ENCODE data around the gene MBOAT7. TPM values are rescaled to one million over a fixed set of nuclear protein-coding genes. Genes with fewer than 3 reads are reported as not detected.
A peak's percentile ranks its signal among the peaks of the same experiment; 100 is the strongest.

MBOAT7 gene
- total and polyA plus RNA-seq, 8 donors: 14.1 to 1,215 (median 48.7) TPM

DNA sequence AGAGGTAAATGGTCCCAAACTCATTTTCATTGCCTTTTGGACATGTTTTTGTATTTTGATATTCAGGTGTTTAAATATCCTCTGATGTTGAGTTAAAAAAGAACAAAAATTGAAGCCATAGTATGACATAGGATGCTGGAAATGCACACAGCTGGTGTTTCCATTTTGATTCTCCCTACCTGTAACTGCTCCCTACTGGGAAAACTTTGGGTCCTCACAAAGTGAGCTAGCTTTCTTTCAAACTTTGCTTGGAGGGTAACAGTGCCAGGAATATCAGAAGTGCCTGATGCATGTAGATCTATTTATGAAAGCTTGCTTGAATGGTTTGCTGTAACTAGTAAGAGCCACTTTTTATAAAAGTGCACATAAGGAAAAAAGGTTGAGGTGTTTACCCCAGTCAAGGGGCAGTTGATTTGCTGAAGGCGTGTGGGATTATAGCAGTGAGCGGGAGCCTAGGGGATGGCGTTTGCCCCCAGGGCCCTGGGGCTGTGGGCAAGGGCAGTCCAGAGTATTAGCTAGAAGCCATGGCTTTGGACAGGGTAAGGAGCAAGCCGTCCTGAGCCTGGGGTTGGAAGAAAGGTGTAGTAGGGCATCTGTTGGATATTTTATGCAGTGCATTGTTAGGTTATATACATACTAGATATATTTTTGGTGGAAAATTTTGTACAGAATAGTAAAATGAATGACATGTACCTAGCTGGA lies 15.5 kb upstream of the MBOAT7 start:
- 73 to 84% (median 79%) methylated on average over 4 of the region's 4 CpGs for WGBS, 5 donors
- no peak for DNase-seq
- intact Hi-C loops (cut with DNase I; ENCODE audit: low total_unique reads): no loop called here
- peak overlapping the region in 2 of 4 donors; percentile 81 to 89 for H3K4me3 ChIP-seq
- H3K4me1 ChIP-seq: peaks cover 77 to 91% (median 90%) of the 10 kb centered on the region in 4 donors
- TF ChIP-seq POLR2A (IDR thresholded peaks at IDR 0.05) (no peak), POLR2AphosphoS5 (IDR thresholded peaks at IDR 0.05) (no peak), CTCF (IDR thresholded peaks at IDR 0.05) (no peak), EP300 (IDR thresholded peaks at IDR 0.05) (no peak)
- peaks cover 59 to 76% (median 71%) of the 10 kb centered on the region in 4 donors for H3K36me3 ChIP-seq
- H3K27me3 ChIP-seq: no peaks in the 10 kb centered on the region
- H3K9me3 ChIP-seq: no peaks in the 10 kb centered on the region
- peak overlapping the region in 2 of 5 donors; percentile 89 to 94 for H3K27ac ChIP-seq

DNA sequence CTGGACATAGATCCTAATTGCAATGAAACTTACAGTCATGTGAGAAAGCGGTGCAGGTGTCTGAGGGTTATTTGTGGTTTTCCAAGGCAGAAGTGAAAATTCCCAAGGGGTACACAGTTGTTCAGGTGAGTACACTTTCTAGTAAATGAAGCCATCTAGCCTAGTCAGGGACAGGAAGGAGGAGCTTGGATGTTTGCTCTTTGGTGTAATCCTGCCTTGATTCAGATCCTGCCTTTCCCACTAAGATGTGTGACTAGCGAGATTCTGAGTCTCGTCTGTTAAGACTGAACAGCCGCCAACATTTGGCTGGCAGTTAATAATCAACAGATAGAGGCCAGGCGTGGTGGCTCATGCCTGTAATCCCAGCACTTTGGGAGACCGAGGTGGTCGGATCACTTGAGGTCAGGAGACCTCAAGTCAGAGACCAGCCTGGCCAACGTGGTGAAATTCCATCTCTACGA lies 13.8 kb upstream of the MBOAT7 start:
- Histone ChIP-seq H3K4me1 (peaks cover 64 to 79% (median 74%) of the 10 kb centered on the region in 4 donors), H3K27ac (peak overlapping the region in 4 of 5 donors; percentile 15 to 89 (median 36)), H3K27me3 (no peaks in the 10 kb centered on the region), H3K9me3 (no peaks in the 10 kb centered on the region), H3K4me3 (peak overlapping the region in 2 of 4 donors; percentile 81 to 89), H3K36me3 (peaks cover 59 to 68% (median 67%) of the 10 kb centered on the region in 4 donors)
- no peak for TF ChIP-seq CTCF (IDR thresholded peaks at IDR 0.05)
- TF ChIP-seq POLR2AphosphoS5 (IDR thresholded peaks at IDR 0.05): peak in 1 of 3 donors; percentile 4
- no peak for TF ChIP-seq POLR2A (IDR thresholded peaks at IDR 0.05)
- intact Hi-C loops (cut with DNase I; ENCODE audit: low total_unique reads): no loop called here
- WGBS, 5 donors: 22 to 46% (median 27%) methylated on average over 7 to 9 of the region's 9 CpGs
- peak; percentile 46 to 59 for DNase-seq

- no peak for DNase-seq
- Histone ChIP-seq H3K4me3 (peak overlapping the region; percentile 66 to 89 (median 76)), H3K9me3 (no peaks in the 10 kb centered on the region), H3K36me3 (peaks cover 48 to 56% (median 55%) of the 10 kb centered on the region in 4 donors), H3K27me3 (no peaks in the 10 kb centered on the region), H3K27ac (peak overlapping the region in 4 of 5 donors; percentile 91 to 97 (median 94)), H3K4me1 (peaks cover 54 to 67% (median 62%) of the 10 kb centered on the region in 4 donors)
- intact Hi-C loops (cut with DNase I; ENCODE audit: low total_unique reads): no loop called here
- WGBS, 5 donors: 46 to 64% (median 59%) methylated on average over 13 of the region's 13 CpGs
- TF ChIP-seq POLR2AphosphoS5 (IDR thresholded peaks at IDR 0.05): no peak
- no peak for TF ChIP-seq POLR2A (IDR thresholded peaks at IDR 0.05)
- no peak for TF ChIP-seq CTCF (IDR thresholded peaks at IDR 0.05)
- TF ChIP-seq EP300 (IDR thresholded peaks at IDR 0.05): no peak
These were observed 12.6 kb upstream of the MBOAT7 start for GRCh38 chr19:54201980-54202379.

DNA sequence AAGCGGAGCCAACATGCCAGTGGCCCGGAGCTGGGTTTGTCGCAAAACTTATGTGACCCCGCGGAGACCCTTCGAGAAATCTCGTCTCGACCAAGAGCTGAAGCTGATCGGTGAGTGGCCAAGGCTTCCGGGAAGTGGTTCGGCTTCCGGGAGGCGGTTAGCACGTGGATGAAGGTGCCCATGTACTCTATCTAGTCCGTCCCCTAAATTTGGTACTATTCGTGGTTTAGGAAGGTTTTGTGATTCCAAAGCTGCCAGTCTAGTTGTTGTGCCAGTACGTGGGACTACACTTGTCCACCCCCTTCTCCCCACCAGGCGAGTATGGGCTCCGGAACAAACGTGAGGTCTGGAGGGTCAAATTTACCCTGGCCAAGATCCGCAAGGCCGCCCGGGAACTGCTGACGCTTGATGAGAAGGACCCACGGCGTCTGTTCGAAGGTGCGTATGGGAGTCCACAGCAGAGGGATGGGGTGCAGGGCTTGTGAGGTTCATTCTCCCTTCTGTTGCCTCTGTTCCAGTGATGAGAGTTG lies 11.9 kb upstream of the MBOAT7 start:
- Histone ChIP-seq H3K4me1 (peaks cover 46 to 60% (median 54%) of the 10 kb centered on the region in 4 donors), H3K9me3 (no peaks in the 10 kb centered on the region), H3K27me3 (no peaks in the 10 kb centered on the region), H3K36me3 (peaks cover 41 to 49% (median 47%) of the 10 kb centered on the region in 4 donors), H3K27ac (peak overlapping the region; percentile 91 to 97 (median 94)), H3K4me3 (peak overlapping the region; percentile 66 to 89 (median 76))
- TF ChIP-seq POLR2A (IDR thresholded peaks at IDR 0.05) (no peak), CTCF (IDR thresholded peaks at IDR 0.05) (no peak), EP300 (IDR thresholded peaks at IDR 0.05) (no peak), POLR2AphosphoS5 (IDR thresholded peaks at IDR 0.05) (no peak)
- DNase-seq: no peak
- 0 to 3% (median 1%) methylated on average over 17 to 28 of the region's 28 CpGs for WGBS, 5 donors
- intact Hi-C loops (cut with DNase I; ENCODE audit: low total_unique reads): no loop called here

Measured in stomach (tissue), 9 donors.